ENCODE data around the gene TMEM255A. TPM values are rescaled to one million over a fixed set of nuclear protein-coding genes. Genes with fewer than 3 reads are reported as not detected.

TMEM255A gene
- total and polyA plus RNA-seq, 2 experiments from 2014 or later = 0.21 to 0.28 TPM

DNA sequence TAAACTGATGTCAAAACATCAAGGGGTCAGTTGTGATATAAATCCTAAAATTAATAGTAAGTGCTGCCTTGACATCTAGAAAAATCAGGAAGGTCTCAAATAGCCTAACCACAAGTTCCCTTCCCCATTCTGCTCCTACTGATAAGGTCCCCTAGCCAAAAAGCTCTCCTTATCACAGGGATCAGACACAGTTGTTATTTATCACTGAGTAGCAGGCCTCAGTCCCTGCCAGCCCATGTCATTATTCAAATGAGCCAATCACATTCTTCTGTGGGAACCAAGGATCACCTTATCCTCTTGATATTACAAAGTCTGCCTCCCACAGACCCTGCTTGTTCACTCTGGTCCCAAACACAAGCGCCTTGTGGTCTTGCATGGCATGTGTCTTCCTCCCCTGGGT lies 23.3 kb upstream of the TMEM255A start:
- Mint-ChIP-seq H3K27ac (no peak overlapping the region), H3K4me1 (peaks cover 18% of the 10 kb centered on the region), H3K9me3 (peaks cover 30% of the 10 kb centered on the region), H3K4me3 (no peak overlapping the region), H3K36me3 (ENCODE audit: low read depth) (peaks cover 17% of the 10 kb centered on the region; the same call in 1 of the 3 replicates), H3K27me3 (ENCODE audit: insufficient read depth, low read depth, poor library complexity) (no peaks in the 10 kb centered on the region)
- H3K4me1 ChIP-seq (ENCODE audit: insufficient read depth) = peaks cover 8% of the 10 kb centered on the region
- H3K79me2 ChIP-seq (replicated peaks; ENCODE audit: insufficient read depth) = no peaks in the 10 kb centered on the region
- DNase-seq (ENCODE audit: low spot score) (no peak), ATAC-seq (no peak)
- H3K4me3 ChIP-seq = no peak overlapping the region
- H2AFZ ChIP-seq = no peak overlapping the region
- H3F3A ChIP-seq (replicated peaks; ENCODE audit: low read depth) = no peaks in the 10 kb centered on the region
- no peaks in the 10 kb centered on the region for H3K9me2 ChIP-seq (ENCODE audit: insufficient read depth)
- H4K20me1 ChIP-seq (replicated peaks; ENCODE audit: insufficient read depth) = no peaks in the 10 kb centered on the region
- no peak overlapping the region for H3K4me2 ChIP-seq
- no peak overlapping the region for H3K27ac ChIP-seq (ENCODE audit: low read depth)
- H3K36me3 ChIP-seq (ENCODE audit: insufficient read depth) = no peaks in the 10 kb centered on the region
- no peaks in the 10 kb centered on the region for H3K27me3 ChIP-seq (ENCODE audit: insufficient read depth)
- TF ChIP-seq, protein P1, sequence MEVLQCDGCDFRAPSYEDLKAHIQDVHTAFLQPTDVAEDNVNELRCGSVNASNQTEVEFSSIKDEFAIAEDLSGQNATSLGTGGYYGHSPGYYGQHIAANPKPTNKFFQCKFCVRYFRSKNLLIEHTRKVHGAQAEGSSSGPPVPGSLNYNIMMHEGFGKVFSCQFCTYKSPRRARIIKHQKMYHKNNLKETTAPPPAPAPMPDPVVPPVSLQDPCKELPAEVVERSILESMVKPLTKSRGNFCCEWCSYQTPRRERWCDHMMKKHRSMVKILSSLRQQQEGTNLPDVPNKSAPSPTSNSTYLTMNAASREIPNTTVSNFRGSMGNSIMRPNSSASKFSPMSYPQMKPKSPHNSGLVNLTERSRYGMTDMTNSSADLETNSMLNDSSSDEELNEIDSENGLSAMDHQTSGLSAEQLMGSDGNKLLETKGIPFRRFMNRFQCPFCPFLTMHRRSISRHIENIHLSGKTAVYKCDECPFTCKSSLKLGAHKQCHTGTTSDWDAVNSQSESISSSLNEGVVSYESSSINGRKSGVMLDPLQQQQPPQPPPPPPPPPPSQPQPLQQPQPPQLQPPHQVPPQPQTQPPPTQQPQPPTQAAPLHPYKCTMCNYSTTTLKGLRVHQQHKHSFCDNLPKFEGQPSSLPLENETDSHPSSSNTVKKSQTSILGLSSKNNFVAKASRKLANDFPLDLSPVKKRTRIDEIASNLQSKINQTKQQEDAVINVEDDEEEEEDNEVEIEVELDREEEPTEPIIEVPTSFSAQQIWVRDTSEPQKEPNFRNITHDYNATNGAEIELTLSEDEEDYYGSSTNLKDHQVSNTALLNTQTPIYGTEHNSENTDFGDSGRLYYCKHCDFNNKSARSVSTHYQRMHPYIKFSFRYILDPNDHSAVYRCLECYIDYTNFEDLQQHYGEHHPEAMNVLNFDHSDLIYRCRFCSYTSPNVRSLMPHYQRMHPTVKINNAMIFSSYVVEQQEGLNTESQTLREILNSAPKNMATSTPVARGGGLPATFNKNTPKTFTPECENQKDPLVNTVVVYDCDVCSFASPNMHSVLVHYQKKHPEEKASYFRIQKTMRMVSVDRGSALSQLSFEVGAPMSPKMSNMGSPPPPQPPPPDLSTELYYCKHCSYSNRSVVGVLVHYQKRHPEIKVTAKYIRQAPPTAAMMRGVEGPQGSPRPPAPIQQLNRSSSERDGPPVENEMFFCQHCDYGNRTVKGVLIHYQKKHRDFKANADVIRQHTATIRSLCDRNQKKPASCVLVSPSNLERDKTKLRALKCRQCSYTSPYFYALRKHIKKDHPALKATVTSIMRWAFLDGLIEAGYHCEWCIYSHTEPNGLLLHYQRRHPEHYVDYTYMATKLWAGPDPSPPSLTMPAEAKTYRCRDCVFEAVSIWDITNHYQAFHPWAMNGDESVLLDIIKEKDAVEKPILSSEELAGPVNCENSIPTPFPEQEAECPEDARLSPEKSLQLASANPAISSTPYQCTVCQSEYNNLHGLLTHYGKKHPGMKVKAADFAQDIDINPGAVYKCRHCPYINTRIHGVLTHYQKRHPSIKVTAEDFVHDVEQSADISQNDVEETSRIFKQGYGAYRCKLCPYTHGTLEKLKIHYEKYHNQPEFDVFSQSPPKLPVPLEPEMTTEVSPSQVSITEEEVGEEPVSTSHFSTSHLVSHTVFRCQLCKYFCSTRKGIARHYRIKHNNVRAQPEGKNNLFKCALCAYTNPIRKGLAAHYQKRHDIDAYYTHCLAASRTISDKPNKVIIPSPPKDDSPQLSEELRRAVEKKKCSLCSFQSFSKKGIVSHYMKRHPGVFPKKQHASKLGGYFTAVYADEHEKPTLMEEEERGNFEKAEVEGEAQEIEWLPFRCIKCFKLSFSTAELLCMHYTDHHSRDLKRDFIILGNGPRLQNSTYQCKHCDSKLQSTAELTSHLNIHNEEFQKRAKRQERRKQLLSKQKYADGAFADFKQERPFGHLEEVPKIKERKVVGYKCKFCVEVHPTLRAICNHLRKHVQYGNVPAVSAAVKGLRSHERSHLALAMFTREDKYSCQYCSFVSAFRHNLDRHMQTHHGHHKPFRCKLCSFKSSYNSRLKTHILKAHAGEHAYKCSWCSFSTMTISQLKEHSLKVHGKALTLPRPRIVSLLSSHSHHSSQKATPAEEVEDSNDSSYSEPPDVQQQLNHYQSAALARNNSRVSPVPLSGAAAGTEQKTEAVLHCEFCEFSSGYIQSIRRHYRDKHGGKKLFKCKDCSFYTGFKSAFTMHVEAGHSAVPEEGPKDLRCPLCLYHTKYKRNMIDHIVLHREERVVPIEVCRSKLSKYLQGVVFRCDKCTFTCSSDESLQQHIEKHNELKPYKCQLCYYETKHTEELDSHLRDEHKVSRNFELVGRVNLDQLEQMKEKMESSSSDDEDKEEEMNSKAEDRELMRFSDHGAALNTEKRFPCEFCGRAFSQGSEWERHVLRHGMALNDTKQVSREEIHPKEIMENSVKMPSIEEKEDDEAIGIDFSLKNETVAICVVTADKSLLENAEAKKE (CRISPR knock-in tag; IDR thresholded peaks at IDR 0.05) = no peak
- TF ChIP-seq EZH2 (IDR thresholded peaks at IDR 0.05; ENCODE audit: low read depth, unreplicated experiment) (no peak), POLR2AphosphoS5 (IDR thresholded peaks at IDR 0.05; ENCODE audit: low read depth) (no peak), STAT1 (IDR thresholded peaks at IDR 0.05; ENCODE audit: unreplicated experiment) (no peak), CREB1 (CRISPR knock-in tag; IDR thresholded peaks at IDR 0.05; ENCODE audit: low read depth) (no peak), NANOG (IDR thresholded peaks at IDR 0.05; ENCODE audit: borderline replicate concordance) (no peak), ZNF114 (CRISPR knock-in tag; IDR thresholded peaks at IDR 0.05) (no peak), ZNF331 (CRISPR knock-in tag; IDR thresholded peaks at IDR 0.05; ENCODE audit: low read depth) (no peak), EZH2phosphoT487 (IDR thresholded peaks at IDR 0.05; ENCODE audit: unreplicated experiment) (no peak), JUNB (IDR thresholded peaks at IDR 0.05; ENCODE audit: unreplicated experiment) (no peak)
- TF ChIP-seq, protein P2, sequence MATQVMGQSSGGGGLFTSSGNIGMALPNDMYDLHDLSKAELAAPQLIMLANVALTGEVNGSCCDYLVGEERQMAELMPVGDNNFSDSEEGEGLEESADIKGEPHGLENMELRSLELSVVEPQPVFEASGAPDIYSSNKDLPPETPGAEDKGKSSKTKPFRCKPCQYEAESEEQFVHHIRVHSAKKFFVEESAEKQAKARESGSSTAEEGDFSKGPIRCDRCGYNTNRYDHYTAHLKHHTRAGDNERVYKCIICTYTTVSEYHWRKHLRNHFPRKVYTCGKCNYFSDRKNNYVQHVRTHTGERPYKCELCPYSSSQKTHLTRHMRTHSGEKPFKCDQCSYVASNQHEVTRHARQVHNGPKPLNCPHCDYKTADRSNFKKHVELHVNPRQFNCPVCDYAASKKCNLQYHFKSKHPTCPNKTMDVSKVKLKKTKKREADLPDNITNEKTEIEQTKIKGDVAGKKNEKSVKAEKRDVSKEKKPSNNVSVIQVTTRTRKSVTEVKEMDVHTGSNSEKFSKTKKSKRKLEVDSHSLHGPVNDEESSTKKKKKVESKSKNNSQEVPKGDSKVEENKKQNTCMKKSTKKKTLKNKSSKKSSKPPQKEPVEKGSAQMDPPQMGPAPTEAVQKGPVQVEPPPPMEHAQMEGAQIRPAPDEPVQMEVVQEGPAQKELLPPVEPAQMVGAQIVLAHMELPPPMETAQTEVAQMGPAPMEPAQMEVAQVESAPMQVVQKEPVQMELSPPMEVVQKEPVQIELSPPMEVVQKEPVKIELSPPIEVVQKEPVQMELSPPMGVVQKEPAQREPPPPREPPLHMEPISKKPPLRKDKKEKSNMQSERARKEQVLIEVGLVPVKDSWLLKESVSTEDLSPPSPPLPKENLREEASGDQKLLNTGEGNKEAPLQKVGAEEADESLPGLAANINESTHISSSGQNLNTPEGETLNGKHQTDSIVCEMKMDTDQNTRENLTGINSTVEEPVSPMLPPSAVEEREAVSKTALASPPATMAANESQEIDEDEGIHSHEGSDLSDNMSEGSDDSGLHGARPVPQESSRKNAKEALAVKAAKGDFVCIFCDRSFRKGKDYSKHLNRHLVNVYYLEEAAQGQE (IDR thresholded peaks at IDR 0.05; ENCODE audit: unreplicated experiment) = no peak
- TF ChIP-seq, protein P3, sequence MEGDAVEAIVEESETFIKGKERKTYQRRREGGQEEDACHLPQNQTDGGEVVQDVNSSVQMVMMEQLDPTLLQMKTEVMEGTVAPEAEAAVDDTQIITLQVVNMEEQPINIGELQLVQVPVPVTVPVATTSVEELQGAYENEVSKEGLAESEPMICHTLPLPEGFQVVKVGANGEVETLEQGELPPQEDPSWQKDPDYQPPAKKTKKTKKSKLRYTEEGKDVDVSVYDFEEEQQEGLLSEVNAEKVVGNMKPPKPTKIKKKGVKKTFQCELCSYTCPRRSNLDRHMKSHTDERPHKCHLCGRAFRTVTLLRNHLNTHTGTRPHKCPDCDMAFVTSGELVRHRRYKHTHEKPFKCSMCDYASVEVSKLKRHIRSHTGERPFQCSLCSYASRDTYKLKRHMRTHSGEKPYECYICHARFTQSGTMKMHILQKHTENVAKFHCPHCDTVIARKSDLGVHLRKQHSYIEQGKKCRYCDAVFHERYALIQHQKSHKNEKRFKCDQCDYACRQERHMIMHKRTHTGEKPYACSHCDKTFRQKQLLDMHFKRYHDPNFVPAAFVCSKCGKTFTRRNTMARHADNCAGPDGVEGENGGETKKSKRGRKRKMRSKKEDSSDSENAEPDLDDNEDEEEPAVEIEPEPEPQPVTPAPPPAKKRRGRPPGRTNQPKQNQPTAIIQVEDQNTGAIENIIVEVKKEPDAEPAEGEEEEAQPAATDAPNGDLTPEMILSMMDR (conservative IDR thresholded peaks at IDR 0.05; ENCODE audit: low read depth in 2 of 2) = no peak
- TF ChIP-seq, protein P4, sequence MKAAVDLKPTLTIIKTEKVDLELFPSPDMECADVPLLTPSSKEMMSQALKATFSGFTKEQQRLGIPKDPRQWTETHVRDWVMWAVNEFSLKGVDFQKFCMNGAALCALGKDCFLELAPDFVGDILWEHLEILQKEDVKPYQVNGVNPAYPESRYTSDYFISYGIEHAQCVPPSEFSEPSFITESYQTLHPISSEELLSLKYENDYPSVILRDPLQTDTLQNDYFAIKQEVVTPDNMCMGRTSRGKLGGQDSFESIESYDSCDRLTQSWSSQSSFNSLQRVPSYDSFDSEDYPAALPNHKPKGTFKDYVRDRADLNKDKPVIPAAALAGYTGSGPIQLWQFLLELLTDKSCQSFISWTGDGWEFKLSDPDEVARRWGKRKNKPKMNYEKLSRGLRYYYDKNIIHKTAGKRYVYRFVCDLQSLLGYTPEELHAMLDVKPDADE (IDR thresholded peaks at IDR 0.05) = no peak
